RWPE1 (cell line): Measurements from ENCODE around the gene ARMC3.
"Not testable (repeated sequence)": the region's sequence is repeated elsewhere in the genome, so short reads cannot be mapped to it uniquely, and the experiment has no call there.

Experiments used
- CTCF ChIA-PET: fragments of 350-600 bp; sonication (Branson Sonifier 250); formaldehyde crosslinking; extraction: SDS; loops from one replicate; lab custom pipeline; 2021; lab: Yijun Ruan, JAX
- POLR2A ChIA-PET: fragments of 400-600 bp; formaldehyde crosslinking; extraction: SDS; loops from one replicate; lab custom pipeline; 2020; ENCODE audit warnings: antibody characterized with exemption; ENCODE audit not compliant: low non-redundant PET; lab: Yijun Ruan, JAX
- DNase-seq: peaks from one replicate; pipeline ENCODE4 v3.0.0; 2012; ENCODE audit warnings: low spot score
- H3K27ac ChIP-seq: fragments of 450-650 bp; 2 replicates; pipeline ENCODE4 v1.5.1; 2017
- CTCF ChIP-seq: fragments of 450-650 bp; conservative IDR thresholded peaks from 2 replicates; pipeline ENCODE4 v1.5.1; 2017; ENCODE audit warnings: low read depth, mild to moderate bottlenecking

Gene ARMC3

GRCh38 chr10:22899307-22899706, 28.5 kb upstream of the ARMC3 start:
- H3K27ac ChIP-seq = no peak overlapping the region
- POLR2A ChIA-PET = no interaction called here
- TF ChIP-seq CTCF = no peak
- DNase-seq = no peak
- CTCF ChIA-PET = interaction anchor here (0.7 kb wide), 1 partner anchor 21 kb away, joined by 6 read pairs; no protein-coding TSS in a partner anchor

- no peak for DNase-seq
- ChIA-PET POLR2A (no interaction called here), CTCF (no interaction called here)
- no peak overlapping the region for H3K27ac ChIP-seq
- TF ChIP-seq CTCF = no peak
Measured at GRCh38 chr10:22899775-22900174, 28.1 kb upstream of the ARMC3 start.

- no peak for TF ChIP-seq CTCF
- POLR2A ChIA-PET = no interaction called here
- no peak for DNase-seq
- CTCF ChIA-PET = no interaction called here
- H3K27ac ChIP-seq = no peak overlapping the region
Measured at GRCh38 chr10:22900841-22901601, 26.8 kb upstream of the ARMC3 start.

- H3K27ac ChIP-seq, CTCF ChIA-PET, POLR2A ChIA-PET, DNase-seq: not testable (repeated sequence)
Measured at GRCh38 chr10:22902147-22902546, 25.7 kb upstream of the ARMC3 start.

GRCh38 chr10:22903694-22904093, 24.2 kb upstream of the ARMC3 start:
- no peak for DNase-seq
- H3K27ac ChIP-seq = no peak overlapping the region
- CTCF ChIA-PET = no interaction called here
- POLR2A ChIA-PET = no interaction called here
- no peak for TF ChIP-seq CTCF

GRCh38 chr10:22906767-22907166, 21.1 kb upstream of the ARMC3 start:
- no peak for DNase-seq
- CTCF ChIA-PET = no interaction called here
- POLR2A ChIA-PET = no interaction called here
- TF ChIP-seq CTCF = no peak
- no peak overlapping the region for H3K27ac ChIP-seq

- no peak overlapping the region for H3K27ac ChIP-seq
- POLR2A ChIA-PET = no interaction called here
- CTCF ChIA-PET = interaction anchor here (0.7 kb wide), 1 partner anchor 234 kb away, joined by 5 read pairs; no protein-coding TSS in a partner anchor
- no peak for DNase-seq
- no peak for TF ChIP-seq CTCF
Measured at GRCh38 chr10:22908837-22909236, 19.0 kb upstream of the ARMC3 start.

GRCh38 chr10:22909673-22910072, 18.2 kb upstream of the ARMC3 start:
- POLR2A ChIA-PET, DNase-seq, H3K27ac ChIP-seq, CTCF ChIA-PET: not testable (repeated sequence)
